ENCODE measurements around the gene PIAS1. TPM values are rescaled to one million over a fixed set of nuclear protein-coding genes. Genes with fewer than 3 reads are reported as not detected.
"Not testable (repeated sequence)": the region's sequence is repeated elsewhere in the genome, so short reads cannot be mapped to it uniquely, and the experiment has no call there.

The PIAS1 gene
- total RNA-seq, 1 donor from 2014 or later: 17.1 TPM

DNA sequence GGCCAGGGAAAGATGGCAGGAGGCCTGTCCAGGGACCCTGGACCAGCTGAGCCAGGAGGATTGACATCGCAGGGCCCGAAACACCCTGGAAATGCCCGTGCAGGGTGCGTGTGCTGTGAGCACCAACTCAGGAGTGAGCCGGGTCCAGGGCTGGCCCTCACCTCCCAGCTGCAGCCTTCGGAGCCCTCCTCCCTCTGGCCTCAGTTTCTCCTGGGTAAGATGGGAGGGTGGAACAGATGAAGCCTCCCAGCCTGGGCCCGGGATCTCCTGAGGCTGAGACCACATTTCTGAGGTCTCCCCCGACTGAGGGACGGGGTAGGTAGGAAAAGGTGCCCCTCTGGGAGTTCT, 156.3 kb downstream of the PIAS1 start:
- DNase-seq (ENCODE audit: low spot score in 2 of 2): no peak
- intact Hi-C loops (cut with DNase I): loop anchor here (5.0 kb wide), 1 partner anchor 53 kb away; no protein-coding TSS in a partner anchor
- Histone ChIP-seq H3K36me3 (no peaks in the 10 kb centered on the region), H3K27me3 (no peaks in the 10 kb centered on the region), H3K4me3 (peak overlapping the region; percentile 35 to 51), H3K27ac (no peak overlapping the region), H3K9me3 (no peaks in the 10 kb centered on the region), H3K4me1 (peaks cover 3 to 12% of the 10 kb centered on the region in 2 donors)
- TF ChIP-seq, protein P1, sequence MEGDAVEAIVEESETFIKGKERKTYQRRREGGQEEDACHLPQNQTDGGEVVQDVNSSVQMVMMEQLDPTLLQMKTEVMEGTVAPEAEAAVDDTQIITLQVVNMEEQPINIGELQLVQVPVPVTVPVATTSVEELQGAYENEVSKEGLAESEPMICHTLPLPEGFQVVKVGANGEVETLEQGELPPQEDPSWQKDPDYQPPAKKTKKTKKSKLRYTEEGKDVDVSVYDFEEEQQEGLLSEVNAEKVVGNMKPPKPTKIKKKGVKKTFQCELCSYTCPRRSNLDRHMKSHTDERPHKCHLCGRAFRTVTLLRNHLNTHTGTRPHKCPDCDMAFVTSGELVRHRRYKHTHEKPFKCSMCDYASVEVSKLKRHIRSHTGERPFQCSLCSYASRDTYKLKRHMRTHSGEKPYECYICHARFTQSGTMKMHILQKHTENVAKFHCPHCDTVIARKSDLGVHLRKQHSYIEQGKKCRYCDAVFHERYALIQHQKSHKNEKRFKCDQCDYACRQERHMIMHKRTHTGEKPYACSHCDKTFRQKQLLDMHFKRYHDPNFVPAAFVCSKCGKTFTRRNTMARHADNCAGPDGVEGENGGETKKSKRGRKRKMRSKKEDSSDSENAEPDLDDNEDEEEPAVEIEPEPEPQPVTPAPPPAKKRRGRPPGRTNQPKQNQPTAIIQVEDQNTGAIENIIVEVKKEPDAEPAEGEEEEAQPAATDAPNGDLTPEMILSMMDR (IDR thresholded peaks at IDR 0.05): no peak

DNA sequence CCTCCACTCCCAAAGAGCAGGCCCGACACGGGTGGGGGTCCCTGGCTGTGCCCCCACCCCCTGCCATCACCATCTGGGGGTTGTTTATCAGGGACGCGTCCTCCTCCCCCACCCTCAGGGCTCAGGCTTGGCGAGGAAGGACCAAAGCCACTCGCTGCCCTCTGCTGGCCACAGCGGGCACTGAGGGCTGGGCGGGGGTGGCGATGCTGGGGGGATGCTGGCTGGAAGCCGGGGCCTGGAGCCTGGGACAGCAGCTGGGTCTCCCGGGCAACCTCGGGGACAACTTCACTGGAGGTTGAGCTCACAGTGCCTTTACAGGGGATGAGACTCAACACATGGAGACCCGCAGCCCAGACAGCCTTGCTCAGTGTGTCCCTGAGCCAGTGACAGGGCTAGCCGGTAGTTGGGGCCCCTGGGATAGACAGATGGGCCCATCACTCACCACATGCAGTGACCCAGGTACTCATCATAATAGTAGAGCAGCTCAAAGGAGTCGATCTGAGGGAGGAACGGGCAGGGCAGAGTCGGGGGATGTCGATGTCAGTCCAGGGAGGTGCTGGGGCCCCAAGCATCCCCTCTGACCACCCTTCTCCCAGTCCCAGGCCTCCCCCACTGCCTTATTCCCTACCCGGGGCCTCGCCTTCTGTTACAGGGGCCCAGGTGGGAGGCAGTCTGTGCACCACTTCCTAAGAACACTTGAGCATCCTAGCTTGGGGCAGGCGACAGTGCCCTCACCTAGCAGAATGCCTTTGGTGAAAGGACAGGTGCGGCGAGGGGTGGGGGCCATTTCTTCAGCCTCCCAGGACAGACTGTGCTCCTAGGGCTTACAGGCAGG, 156.9 kb downstream of the PIAS1 start:
- Histone ChIP-seq H3K27ac (no peak overlapping the region), H3K4me3 (peak overlapping the region; percentile 35 to 51), H3K36me3 (no peaks in the 10 kb centered on the region), H3K4me1 (peaks cover 3 to 10% of the 10 kb centered on the region in 2 donors), H3K9me3 (no peaks in the 10 kb centered on the region), H3K27me3 (no peaks in the 10 kb centered on the region)
- intact Hi-C loops (cut with DNase I): loop anchor here (1.0 to 5.0 kb wide), 2 partner anchors 54 to 348 kb away; no protein-coding TSS in a partner anchor
- DNase-seq (ENCODE audit: low spot score in 2 of 2): peak in 1 of 2 donors; percentile 82
- TF ChIP-seq, protein P1 (IDR thresholded peaks at IDR 0.05): peak; percentile 88 to 98 (median 93)

DNA sequence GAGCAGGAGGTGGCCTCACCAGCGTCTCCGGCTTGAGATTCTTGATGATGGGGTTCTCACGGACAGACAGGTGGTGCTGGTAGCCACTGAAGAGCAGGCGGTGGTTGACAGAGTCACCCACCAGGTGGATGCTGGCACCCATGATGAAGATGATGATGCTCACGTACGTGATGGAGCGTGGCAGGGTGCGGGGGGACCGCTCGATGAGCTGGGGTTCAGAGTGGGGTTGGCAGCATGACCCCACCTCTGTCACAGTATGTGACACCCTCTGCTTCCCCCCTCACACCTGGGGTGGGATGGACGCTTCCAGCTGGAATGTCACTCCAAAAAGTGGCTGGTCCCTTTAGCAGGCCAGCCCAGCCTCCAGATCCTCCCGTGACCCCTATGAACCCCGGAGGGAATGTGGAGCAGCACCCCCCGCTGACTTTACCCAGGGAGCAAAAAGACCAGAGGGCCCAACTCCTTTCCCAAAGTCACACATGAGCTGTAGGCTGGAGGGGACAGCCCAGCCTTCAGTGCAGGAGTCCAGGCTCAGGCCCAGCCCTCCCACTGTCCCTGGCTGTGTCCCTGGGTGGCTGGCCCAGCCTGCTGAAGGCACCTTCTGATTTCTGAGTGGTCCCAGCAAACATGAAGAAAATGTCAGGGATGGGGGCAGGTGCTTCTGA, 157.7 kb downstream of the PIAS1 start:
- intact Hi-C loops (cut with DNase I): loop anchor here (1.0 to 5.0 kb wide), 2 partner anchors 54 to 348 kb away; no protein-coding TSS in a partner anchor

DNA sequence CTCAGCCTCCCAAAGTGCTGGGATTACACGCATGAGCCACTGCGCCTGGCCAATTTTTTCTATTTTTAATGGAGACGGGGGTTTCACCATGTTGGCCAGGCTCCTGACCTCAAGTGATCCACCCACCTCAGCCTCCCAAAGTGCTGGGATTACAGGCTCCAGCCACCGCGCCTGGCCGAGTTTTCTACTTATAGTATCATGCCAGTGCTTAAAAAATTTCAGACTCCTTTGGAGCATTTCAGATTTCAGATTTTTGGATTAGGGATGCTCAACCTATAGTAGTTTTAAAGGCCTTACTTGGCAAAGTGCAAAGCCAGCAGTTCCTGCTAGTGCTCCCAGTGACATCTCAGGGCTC, 159.4 kb downstream of the PIAS1 start:
- intact Hi-C loops (cut with DNase I): loop anchor here (5.0 kb wide), 1 partner anchor 56 kb away; no protein-coding TSS in a partner anchor

More for the DNA sequence above, 157.7 kb downstream of the PIAS1 start:
- no peak overlapping the region for H3K4me3 ChIP-seq
- TF ChIP-seq, protein P1 (IDR thresholded peaks at IDR 0.05): no peak
- H3K9me3 ChIP-seq: no peaks in the 10 kb centered on the region
- H3K27ac ChIP-seq: no peak overlapping the region
- peaks cover 3 to 10% of the 10 kb centered on the region in 2 donors for H3K4me1 ChIP-seq
- H3K36me3 ChIP-seq: no peaks in the 10 kb centered on the region
- peak in 1 of 2 donors; percentile 55 for DNase-seq (ENCODE audit: low spot score in 2 of 2)
- no peaks in the 10 kb centered on the region for H3K27me3 ChIP-seq

DNA sequence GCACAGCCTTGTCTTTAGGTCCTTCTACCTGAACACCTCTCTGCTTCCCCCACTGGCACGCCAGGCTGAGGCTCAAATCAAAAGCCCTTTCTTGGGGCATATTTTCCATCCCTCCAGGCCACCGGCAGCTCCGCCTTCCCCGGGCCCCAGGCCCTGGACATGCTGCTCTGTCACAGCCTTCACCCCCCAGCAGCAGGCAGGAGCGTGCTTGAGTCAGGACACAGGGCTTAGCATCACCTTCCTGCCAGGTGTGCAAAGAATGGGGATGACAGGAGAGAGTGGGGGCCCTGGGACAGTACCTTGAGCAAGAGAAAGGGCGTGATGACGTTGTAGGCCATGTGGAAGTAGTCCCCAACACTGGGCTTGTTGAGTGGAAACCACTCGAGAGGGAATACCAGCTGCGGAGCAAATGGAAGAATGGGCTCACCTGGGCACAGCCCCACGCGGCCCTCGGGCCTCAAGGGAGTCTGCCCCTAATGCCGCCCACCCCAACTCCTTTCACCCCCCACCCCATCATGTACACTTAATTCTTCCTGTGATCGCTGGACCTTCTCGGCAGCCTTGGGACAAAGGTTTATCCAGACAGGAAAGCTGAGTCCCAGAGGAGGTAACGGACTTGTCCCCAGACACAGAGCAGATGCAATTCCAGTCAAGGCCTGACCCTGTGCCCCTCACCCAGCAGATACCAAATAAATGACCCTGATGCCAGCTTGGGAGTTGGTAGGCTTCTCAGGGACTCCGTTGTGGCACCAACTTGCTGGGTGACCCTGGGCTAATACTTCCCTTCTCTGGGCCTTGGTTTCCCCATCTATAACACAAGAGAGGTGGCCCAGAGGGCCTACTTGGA, 160.1 kb downstream of the PIAS1 start:
- Histone ChIP-seq H3K27ac (no peak overlapping the region), H3K4me3 (no peak overlapping the region), H3K4me1 (peaks cover 3 to 10% of the 10 kb centered on the region in 2 donors), H3K9me3 (no peaks in the 10 kb centered on the region), H3K36me3 (peaks cover 0 to 4% of the 10 kb centered on the region in 2 donors), H3K27me3 (no peaks in the 10 kb centered on the region)
- peak in 1 of 2 donors; percentile 52 for DNase-seq (ENCODE audit: low spot score in 2 of 2)
- intact Hi-C loops (cut with DNase I): loop anchor here (5.0 kb wide), 1 partner anchor 57 kb away; no protein-coding TSS in a partner anchor
- TF ChIP-seq, protein P1 (IDR thresholded peaks at IDR 0.05): no peak

More for the DNA sequence above, 159.4 kb downstream of the PIAS1 start:
- peak in 1 of 2 donors; percentile 25 for DNase-seq (ENCODE audit: low spot score in 2 of 2)
- not testable (repeated sequence) for H3K4me3 ChIP-seq, H3K27ac ChIP-seq, H3K9me3 ChIP-seq, H3K36me3 ChIP-seq, H3K27me3 ChIP-seq
- peaks cover 3 to 10% of the 10 kb centered on the region in 2 donors for H3K4me1 ChIP-seq
